KMS-11 (cell line): ENCODE measurements around the gene DEF6.

Experiments used
- H2AFZ ChIP-seq: fragments of 200-600 bp; sonication (generic); 2 replicates; pipeline ENCODE4 v1.6.1; 2016; ENCODE audit warnings: antibody characterized with exemption, mixed run types, low read depth
- H3K27ac ChIP-seq: fragments of 200-600 bp; sonication (generic); 2 replicates; pipeline ENCODE4 v1.6.1; 2016; ENCODE audit warnings: mild to moderate bottlenecking, mixed run types
- H3K27me3 ChIP-seq: fragments of 200-600 bp; sonication (generic); 2 replicates; pipeline ENCODE4 v1.6.1; 2017; ENCODE audit warnings: mild to moderate bottlenecking, low read depth, mixed run types, moderate library complexity; ENCODE audit not compliant: insufficient read depth
- H3K36me3 ChIP-seq: fragments of 200-600 bp; sonication (generic); 2 replicates; pipeline ENCODE4 v1.6.1; 2017; ENCODE audit warnings: mild to moderate bottlenecking, mixed run types; ENCODE audit not compliant: insufficient read depth
- H3K4me1 ChIP-seq: fragments of 200-600 bp; sonication (generic); 2 replicates; pipeline ENCODE4 v1.6.1; 2016; ENCODE audit warnings: mild to moderate bottlenecking, low read depth, mixed run types; ENCODE audit not compliant: poor library complexity, severe bottlenecking
- H3K4me2 ChIP-seq: fragments of 200-600 bp; sonication (generic); 2 replicates; pipeline ENCODE4 v1.7.0; 2016; ENCODE audit warnings: mild to moderate bottlenecking, mixed run types
- H3K4me3 ChIP-seq: fragments of 200-600 bp; sonication (generic); IDR thresholded peaks from 2 replicates; pipeline ENCODE4 v1.6.1; 2017; ENCODE audit warnings: low read depth, low read length, mixed read lengths; ENCODE audit not compliant: insufficient read depth
- H3K79me2 ChIP-seq: fragments of 200-600 bp; sonication (generic); 2 replicates; pipeline ENCODE4 v1.6.1; 2016; ENCODE audit warnings: low read depth, mixed run types; ENCODE audit not compliant: insufficient read depth
- H3K9ac ChIP-seq: fragments of 200-600 bp; sonication (generic); 2 replicates; pipeline ENCODE4 v1.6.1; 2016; ENCODE audit warnings: mild to moderate bottlenecking, mixed run types
- H4K20me1 ChIP-seq: fragments of 200-600 bp; sonication (generic); 2 replicates; pipeline ENCODE4 v1.6.1; 2016; ENCODE audit warnings: mild to moderate bottlenecking, mixed run types; ENCODE audit not compliant: insufficient read depth
- TF ChIP-seq, protein P1 (sequence below): fragments of 200-600 bp; sonication (generic); conservative IDR thresholded peaks from 2 replicates; pipeline ENCODE4 v1.6.1; 2017; ENCODE audit warnings: low read depth, mild to moderate bottlenecking, antibody characterized with exemption, low read length, moderate library complexity, mixed read lengths

Gene DEF6

DNA sequence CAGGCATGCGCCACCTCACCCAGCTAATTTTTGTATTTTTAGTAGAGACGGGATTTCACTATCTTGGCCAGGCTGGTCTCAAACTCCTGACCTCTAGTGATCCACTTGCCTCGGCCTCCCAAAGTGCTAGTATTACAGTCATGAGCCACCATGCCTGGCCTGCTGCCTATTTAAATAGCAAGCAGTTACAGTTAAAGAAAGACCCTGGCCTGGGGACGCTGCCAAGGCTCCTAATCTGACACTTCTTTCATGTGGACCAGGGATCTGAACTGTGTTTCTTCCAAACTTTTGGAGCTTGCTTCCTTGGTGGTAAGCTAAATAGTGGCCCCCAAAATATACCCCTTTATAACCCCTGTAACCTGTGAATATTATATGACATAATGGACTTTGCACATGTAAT, 60.1 kb downstream of the DEF6 start:
- Histone ChIP-seq H3K4me3 (no peak overlapping the region), H2AFZ (no peak overlapping the region), H3K27me3 (no peaks in the 10 kb centered on the region), H3K36me3 (no peaks in the 10 kb centered on the region), H4K20me1 (no peaks in the 10 kb centered on the region), H3K4me1 (peaks cover 27% of the 10 kb centered on the region), H3K9ac (no peak overlapping the region), H3K79me2 (no peaks in the 10 kb centered on the region), H3K4me2 (no peak overlapping the region), H3K27ac (no peak overlapping the region)
- TF ChIP-seq, protein P1, sequence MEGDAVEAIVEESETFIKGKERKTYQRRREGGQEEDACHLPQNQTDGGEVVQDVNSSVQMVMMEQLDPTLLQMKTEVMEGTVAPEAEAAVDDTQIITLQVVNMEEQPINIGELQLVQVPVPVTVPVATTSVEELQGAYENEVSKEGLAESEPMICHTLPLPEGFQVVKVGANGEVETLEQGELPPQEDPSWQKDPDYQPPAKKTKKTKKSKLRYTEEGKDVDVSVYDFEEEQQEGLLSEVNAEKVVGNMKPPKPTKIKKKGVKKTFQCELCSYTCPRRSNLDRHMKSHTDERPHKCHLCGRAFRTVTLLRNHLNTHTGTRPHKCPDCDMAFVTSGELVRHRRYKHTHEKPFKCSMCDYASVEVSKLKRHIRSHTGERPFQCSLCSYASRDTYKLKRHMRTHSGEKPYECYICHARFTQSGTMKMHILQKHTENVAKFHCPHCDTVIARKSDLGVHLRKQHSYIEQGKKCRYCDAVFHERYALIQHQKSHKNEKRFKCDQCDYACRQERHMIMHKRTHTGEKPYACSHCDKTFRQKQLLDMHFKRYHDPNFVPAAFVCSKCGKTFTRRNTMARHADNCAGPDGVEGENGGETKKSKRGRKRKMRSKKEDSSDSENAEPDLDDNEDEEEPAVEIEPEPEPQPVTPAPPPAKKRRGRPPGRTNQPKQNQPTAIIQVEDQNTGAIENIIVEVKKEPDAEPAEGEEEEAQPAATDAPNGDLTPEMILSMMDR, result no peak

- Histone ChIP-seq H3K4me1 (peaks cover 26% of the 10 kb centered on the region), H2AFZ (no peak overlapping the region), H3K79me2 (no peaks in the 10 kb centered on the region), H3K36me3 (no peaks in the 10 kb centered on the region), H3K27me3 (no peaks in the 10 kb centered on the region), H3K4me2 (no peak overlapping the region), H3K9ac (no peak overlapping the region), H3K27ac (no peak overlapping the region), H3K4me3 (no peak overlapping the region), H4K20me1 (no peaks in the 10 kb centered on the region)
- TF ChIP-seq, protein P1, result no peak
Observed at GRCh38 chr6:35358086-35358485, 60.5 kb downstream of the DEF6 start.

- Histone ChIP-seq H3K4me3 (no peak overlapping the region), H3K27me3 (no peaks in the 10 kb centered on the region), H3K36me3 (no peaks in the 10 kb centered on the region), H3K4me2 (no peak overlapping the region), H4K20me1 (no peaks in the 10 kb centered on the region), H3K79me2 (no peaks in the 10 kb centered on the region), H3K27ac (no peak overlapping the region), H2AFZ (no peak overlapping the region), H3K4me1 (peaks cover 16% of the 10 kb centered on the region), H3K9ac (no peak overlapping the region)
- TF ChIP-seq, protein P1, result no peak
Observed at GRCh38 chr6:35359346-35359743, 61.7 kb downstream of the DEF6 start.

- no peaks in the 10 kb centered on the region for H3K36me3 ChIP-seq
- no peaks in the 10 kb centered on the region for H3K27me3 ChIP-seq
- H4K20me1 ChIP-seq, result no peaks in the 10 kb centered on the region
- H3K79me2 ChIP-seq, result no peaks in the 10 kb centered on the region
- TF ChIP-seq, protein P1, result no peak
- no peak overlapping the region for H3K4me3 ChIP-seq
- no peak overlapping the region for H3K27ac ChIP-seq
- H3K4me1 ChIP-seq, result peaks cover 11% of the 10 kb centered on the region
- H3K4me2 ChIP-seq, result no peak overlapping the region
- no peak overlapping the region for H2AFZ ChIP-seq
- no peak overlapping the region for H3K9ac ChIP-seq
Observed at GRCh38 chr6:35359744-35360348, 62.2 kb downstream of the DEF6 start.
